HG02970 (cell line): Measurements from ENCODE around the gene KDM5A.
"Not testable (repeated sequence)": the region's sequence is repeated elsewhere in the genome, so short reads cannot be mapped to it uniquely, and the experiment has no call there.

Experiments used
- ATAC-seq: cut with Tn5 transposase; IDR thresholded peaks from one replicate; pipeline ENCODE4 v1.9.1; 2021; ENCODE audit warnings: mild to moderate bottlenecking, moderate library complexity, moderate number of reproducible peaks; ENCODE audit not compliant: unreplicated experiment, low FRiP score

Gene KDM5A

DNA sequence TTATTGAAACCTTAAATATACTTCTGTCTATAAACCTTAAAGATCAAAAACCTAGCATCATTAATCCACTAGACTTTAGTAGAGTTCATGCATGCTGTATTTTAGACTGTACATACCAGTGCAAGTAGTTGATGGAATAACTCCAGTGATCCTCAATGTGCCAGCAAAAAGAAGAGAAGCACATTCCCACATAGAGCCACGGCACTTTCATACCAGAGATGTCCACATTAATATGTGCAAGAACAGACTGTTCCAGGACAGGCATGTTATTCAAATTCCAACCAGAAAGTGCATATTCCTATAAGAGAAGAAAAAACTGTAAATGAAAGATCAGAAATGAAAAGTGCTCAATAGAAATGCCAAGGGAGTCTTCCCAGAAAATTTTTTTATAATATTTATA, 55.0 kb downstream of the KDM5A start:
- ATAC-seq = no peak

DNA sequence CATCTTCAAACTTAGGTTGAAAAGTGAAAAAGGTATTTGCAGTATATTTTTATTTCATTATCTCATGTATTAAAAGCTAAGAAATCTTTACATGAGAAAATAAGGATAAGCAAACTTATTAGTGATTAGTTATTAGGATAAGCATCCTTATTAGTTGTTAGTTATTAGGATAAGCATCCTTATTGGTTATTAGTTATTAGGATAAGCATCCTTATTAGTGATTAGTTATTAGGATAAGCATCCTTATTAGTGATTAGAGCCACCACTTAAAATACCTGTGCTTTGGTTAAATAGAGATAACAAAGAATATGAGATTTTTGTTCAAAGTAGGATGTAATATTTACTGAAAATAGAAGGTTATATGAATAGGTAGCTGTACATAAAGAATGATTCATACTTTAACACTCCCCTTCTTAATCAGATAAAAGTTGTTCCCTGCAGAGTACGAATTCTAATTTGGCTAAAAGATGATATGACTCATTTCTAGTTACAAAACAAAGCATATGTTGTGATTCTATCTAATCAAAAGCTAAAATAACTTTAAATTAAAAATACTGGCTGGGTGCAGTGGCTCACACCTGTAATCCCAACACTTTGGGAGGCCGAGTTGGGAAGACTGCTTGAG, 56.4 kb downstream of the KDM5A start:
- no peak for ATAC-seq

DNA sequence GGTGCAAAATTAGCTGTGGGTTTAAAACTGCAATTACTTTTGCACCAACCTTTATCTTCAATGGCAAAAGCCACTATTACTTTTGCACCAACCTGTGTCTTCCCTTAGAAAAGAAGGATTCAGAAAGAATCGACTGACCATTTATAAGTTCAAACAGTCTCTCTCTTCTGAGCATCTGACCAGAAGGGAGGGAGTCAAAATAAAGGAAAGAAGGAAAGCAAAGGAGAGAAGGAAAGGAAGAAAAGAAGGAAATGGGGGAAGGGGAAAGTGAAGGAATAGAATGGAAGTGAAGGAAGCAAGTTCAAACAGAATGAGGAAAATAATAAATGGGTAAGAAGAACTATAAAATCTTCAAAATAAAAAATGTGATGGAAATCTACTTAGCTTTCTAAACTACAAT, 57.8 kb downstream of the KDM5A start:
- no peak for ATAC-seq

DNA sequence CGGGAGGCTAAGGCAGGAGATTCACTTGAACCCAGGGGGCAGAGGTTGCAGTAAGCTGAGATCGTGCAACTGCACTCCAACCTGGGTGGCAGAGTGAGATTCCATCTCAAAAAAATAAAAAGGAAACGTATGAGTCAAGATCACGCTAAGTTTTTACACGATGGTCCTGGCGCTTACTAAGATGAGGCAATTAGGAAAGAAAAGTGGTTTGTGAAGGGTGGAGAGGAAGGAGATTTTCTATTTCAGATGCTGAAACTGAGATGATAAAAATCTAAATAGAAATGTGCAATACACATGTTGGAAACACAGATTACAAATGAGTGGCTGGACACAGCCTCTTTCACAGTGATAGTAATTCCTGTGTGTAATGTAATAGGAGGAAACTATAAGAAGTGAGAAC, 63.2 kb downstream of the KDM5A start:
- no peak for ATAC-seq

- no peak for ATAC-seq
These were observed 65.6 kb downstream of the KDM5A start for GRCh38 chr12:323507-323906.

DNA sequence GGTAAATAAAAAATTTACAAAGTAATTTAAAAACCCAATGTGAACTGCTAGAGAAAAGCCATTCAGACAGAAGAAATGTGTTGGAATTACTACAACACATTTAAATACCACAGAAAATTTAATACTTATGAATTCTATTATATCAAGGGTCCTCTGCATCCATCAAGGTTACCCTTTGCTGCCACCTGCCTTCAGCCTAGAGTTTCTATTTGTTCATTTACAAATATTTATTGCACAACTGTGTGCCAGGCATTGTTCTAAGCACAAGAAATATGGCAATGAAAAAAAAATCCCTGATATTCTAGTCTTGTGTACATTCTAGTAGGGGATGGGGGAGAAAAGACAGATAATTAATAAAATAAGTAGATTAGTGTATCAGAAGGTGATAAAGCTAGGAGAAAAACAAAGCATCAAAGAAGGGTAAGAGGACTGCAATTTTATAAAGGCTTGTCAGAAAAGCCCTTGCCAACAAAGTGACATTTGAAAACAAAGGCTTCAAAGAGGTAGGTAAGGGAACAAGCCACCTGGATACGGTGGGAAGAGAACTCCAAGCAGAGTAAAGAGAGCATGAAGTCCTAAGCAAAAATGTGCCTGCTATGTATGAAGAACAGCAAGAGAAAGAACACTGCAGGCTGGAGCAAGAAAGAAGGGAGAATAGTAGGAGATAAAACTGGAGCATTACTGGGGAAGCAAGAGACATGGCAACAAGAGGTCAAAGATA, 67.4 kb downstream of the KDM5A start:
- ATAC-seq = no peak

GRCh38 chr12:318759-319515, 70.2 kb downstream of the KDM5A start:
- no peak for ATAC-seq

DNA sequence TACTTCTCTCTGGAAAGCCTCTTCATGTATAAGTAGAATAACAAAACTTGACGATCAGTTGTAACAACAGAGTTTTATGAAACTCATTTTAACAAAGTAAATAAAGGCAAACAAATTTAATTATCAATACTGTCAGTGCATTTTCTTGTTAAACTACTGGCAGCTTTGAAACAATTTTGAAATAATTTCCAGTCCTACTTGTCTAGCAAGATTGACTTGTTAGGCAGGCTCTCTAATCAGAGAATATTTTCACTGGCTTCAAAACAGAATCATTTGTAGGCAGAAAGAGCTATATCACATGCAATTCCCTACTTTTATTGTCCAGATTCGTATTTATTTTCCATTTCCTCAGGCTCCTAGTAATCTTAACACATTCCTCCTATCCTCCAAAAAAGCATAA, 80.6 kb downstream of the KDM5A start:
- no peak for ATAC-seq

- no peak for ATAC-seq
These were observed 81.7 kb downstream of the KDM5A start for GRCh38 chr12:307406-307805.

DNA sequence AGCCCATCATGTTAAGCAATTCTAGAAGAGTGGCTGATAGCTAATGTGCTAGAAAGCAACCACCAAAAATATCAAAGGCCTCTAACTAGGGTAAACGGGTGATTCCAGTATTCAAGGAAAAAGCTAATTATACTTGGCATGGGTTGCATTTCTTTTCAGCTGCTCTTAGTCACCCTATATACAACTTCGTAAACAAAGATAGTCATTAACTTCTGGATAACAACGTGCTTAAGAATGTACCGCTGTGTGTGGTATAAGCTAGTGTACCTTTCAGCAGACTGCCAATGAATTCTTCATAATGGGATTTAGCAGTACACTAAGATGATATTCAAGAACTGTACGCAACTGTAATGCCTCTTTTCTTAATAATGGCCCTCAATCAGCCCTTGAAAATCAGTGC, 84.3 kb downstream of the KDM5A start:
- ATAC-seq = no peak

- not testable (repeated sequence) for ATAC-seq
These were observed 86.4 kb downstream of the KDM5A start for GRCh38 chr12:302766-303165.

DNA sequence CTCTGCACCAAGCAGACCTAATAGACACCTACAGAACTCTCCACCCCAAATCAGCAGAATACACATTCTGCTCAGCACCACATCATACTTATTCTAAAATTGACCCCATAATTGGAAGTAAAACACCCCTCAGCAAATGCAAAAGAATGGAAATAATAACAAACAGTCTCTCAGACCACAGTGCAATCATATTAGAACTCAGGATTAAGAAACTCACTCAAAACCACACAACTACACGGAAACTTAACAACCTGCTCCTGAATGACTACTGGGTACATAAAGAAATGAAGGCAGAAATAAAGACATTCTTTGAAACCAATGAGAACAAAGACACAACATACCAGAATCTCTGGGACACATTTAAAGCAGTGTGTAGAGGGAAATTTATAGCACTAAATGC, 89.0 kb downstream of the KDM5A start:
- ATAC-seq = not testable (repeated sequence)

GRCh38 chr12:299511-299910, 89.6 kb downstream of the KDM5A start:
- ATAC-seq = not testable (repeated sequence)

DNA sequence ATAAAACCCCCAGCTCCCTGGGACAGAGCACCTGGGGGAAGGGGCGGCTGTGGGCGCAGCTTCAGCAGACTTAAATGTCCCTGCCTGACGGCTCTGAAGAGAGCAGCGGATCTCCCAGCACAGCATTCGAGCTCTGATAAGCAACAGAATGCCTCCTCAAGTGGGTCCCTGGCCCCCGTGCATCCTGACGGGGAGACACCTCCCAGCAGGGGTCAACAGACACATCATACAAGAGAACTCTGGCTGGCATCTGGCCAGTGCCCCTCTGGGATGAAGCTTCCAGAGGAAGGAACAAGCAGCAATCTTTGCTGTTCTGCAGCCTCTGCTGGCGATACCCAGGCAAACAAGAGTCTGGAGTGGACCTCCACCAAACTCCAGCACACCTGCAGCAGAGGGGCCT, 91.1 kb downstream of the KDM5A start:
- ATAC-seq = not testable (repeated sequence)

- ATAC-seq = no peak
These were observed 94.0 kb downstream of the KDM5A start for GRCh38 chr12:295132-295531.

DNA sequence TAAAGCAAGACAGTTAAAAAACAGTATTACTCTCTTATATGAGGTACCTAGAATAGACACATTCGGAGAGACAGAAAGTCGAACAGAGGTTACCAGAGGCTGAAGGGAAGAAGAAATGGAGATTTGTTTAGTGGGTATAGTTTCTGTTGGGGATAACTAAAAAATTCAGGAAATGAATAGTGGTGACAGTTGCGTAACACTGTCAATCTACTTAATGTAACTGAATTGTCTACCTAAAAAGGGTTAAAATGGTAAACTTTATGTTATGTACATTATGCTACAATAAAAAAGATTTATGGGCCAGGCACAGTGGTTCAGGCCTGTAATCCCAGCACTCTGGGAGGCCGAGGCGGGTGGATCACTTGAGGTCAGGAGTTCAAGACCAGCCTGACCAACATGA, 95.9 kb downstream of the KDM5A start:
- ATAC-seq = no peak

DNA sequence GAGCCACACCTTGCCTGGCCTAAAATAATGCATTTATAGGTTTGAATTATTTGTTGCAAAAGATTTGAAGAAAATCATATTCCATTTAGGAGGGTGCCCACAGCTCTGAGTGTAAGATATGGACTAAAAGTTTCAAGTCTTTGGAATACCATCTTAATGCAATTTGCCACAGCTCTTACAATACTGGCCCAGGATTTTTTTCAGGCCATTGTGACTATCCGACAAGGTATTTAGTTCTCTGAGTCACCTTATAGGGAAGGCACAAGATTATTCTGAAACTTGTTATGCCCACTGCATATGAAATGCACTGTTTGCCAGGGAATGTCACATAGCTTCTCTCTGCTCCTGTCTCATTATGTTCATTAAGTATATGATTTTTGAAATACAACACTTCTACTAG, 96.9 kb downstream of the KDM5A start:
- no peak for ATAC-seq

- no peak for ATAC-seq
These were observed 97.9 kb downstream of the KDM5A start for GRCh38 chr12:291153-291723.

DNA sequence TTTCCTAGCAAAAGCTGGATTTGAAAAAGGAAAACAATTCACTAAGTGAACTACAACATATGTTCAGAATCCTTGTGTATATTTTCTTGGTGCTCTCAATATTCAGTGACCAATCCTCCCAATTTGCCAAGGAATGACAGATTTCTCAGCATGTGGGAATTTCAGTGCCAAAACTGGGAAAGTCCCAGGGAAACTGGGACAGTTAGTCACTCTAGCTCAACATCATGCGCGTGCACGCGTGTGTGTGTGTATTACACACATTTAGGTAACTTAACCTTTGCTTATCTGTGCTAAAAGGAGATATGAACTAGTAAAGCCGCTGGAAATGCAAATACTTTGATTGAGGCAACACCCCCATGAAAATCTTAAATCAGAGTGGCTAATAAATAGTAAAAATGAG, 100.4 kb downstream of the KDM5A start:
- no peak for ATAC-seq

DNA sequence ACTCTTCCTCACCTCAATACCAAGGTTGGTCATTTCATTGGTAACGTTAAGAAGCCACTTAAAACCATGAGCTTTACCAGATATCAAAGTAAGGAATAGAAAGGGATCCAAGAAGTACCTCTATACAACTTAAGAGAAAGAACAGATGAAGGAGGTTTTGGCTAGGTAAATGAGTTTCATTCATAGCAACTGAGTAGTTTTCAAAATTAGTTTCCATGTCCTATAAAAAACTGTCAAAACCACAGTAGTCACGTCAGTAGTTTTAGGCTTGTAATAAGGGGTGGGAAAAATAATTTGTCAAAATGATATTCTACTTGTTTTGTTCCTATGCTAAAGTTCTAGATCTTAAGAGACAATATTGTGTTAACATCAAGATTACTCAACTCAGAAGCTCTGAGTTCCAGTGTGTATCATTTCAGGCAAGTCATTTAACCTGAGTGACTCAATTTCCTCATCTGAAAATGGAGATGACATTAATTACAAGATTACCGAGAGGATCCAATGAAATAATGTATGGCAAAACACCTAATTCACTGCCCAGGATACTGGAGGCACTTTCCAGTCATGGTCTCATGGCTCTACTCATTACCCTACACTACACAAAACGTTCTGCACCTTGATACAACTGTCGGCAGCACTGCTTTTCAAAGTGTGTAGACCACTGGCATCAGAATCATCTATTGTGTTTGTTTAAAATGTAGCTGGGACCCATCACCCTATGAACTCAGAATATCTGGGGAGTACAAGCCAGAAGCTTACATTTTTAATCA, 102.4 kb downstream of the KDM5A start:
- ATAC-seq = no peak

GRCh38 chr12:278046-278445, 111.1 kb downstream of the KDM5A start:
- ATAC-seq = no peak
